ENCODE measurements around the gene TOP3B. TPM values are rescaled to one million over a fixed set of nuclear protein-coding genes. Genes with fewer than 3 reads are reported as not detected.

Gene TOP3B
- total and polyA plus RNA-seq, 9 of the 15 experiments (the other 6 are each of a cell fraction or from before 2014, with no cell fraction given) = 3.0 to 188 (median 112) TPM

- TF ChIP-seq ZNF263 (CRISPR knock-in tag; IDR thresholded peaks at IDR 0.05; ENCODE audit: borderline replicate concordance) (0 out of 2 replicates have a peak, but pooled peaks have one; percentile 42), RERE (CRISPR knock-in tag; IDR thresholded peaks at IDR 0.05; ENCODE audit: borderline replicate concordance) (no peak), POLR2G (IDR thresholded peaks at IDR 0.05; ENCODE audit: low read depth, low read length) (no peak), TAF15 (IDR thresholded peaks at IDR 0.05; ENCODE audit: low read depth, low read length) (peak; percentile 90; the same call in 1 of the 2 replicates), HDAC8 (tag; IDR thresholded peaks at IDR 0.05) (no peak), ZNF232 (CRISPR knock-in tag; IDR thresholded peaks at IDR 0.05) (no peak), HOXB6 (CRISPR knock-in tag; IDR thresholded peaks at IDR 0.05; ENCODE audit: borderline replicate concordance) (peak; percentile 6; the same call in 1 of the 2 replicates), ZNF133 (CRISPR knock-in tag; IDR thresholded peaks at IDR 0.05) (no peak), ZNF224 (CRISPR knock-in tag; IDR thresholded peaks at IDR 0.05) (no peak), ZNF3 (CRISPR knock-in tag; IDR thresholded peaks at IDR 0.05) (no peak), PBX2 (CRISPR knock-in tag; IDR thresholded peaks at IDR 0.05; ENCODE audit: low read depth) (no peak), PBX2 (tag; conservative IDR thresholded peaks at IDR 0.05; ENCODE audit: low read depth) (no peak), ETV1 (tag; conservative IDR thresholded peaks at IDR 0.05; ENCODE audit: low read depth) (no peak), SMARCC2 (IDR thresholded peaks at IDR 0.05; ENCODE audit: low read depth) (no peak), NCOA4 (IDR thresholded peaks at IDR 0.05; ENCODE audit: partially characterized antibody) (no peak), MBD2 (IDR thresholded peaks at IDR 0.05; ENCODE audit: borderline replicate concordance, low read depth) (no peak), HDAC1 (IDR thresholded peaks at IDR 0.05) (0 out of 4 replicates have a peak, but pooled peaks of 1 of the 2 experiments have one; percentile 49)
- TF ChIP-seq, protein P1, sequence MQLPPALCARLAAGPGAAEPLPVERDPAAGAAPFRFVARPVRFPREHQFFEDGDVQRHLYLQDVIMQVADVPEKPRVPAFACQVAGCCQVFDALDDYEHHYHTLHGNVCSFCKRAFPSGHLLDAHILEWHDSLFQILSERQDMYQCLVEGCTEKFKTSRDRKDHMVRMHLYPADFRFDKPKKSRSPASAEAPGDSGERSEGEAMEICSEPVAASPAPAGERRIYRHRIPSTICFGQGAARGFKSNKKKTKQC (CRISPR knock-in tag; IDR thresholded peaks at IDR 0.05) = no peak
- TF ChIP-seq, protein P2, sequence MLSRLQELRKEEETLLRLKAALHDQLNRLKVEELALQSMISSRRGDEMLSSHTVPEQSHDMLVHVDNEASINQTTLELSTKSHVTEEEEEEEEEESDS (CRISPR knock-in tag; IDR thresholded peaks at IDR 0.05) = no peak
Measured at GRCh38 chr22:21970037-21970799, 12.4 kb downstream of the TOP3B start (continued).
